ENCODE measurements around the gene URB1.

DNA sequence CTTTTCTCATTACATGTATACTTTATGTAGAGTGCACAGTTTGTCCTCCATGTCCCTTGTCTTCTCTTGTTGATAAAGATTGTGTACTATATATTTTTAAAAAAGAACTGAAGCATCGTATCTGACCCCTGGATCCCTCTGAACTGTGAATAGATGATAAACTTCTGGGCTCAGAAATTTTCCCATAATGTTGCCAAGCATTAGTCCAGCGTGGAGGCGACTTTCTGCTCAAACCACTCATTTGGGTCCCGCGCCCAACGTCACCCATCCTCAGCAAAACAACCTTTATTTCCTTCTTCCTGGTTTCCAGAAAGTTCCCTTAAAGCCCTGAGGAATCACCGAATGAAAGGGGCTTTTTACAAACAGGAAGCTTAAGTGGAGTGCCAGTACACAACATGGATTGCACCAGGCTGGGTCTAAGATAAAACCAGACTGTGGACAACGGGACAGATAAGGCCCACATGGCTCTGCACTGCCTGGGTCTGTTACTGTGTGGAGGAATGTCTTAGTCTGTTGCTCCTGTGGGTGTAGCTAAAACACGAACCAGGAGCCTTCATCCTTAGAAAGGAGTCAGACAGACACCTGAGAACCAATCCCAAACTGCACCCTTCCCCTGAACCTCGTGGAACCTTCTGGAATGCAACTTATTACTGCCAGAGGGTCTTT is 35.3 kb upstream of the URB1 start:
- TF ChIP-seq CTCF (IDR thresholded peaks at IDR 0.05) (no peak), POLR2A (IDR thresholded peaks at IDR 0.05) (no peak)
